RWPE2 (cell line): ENCODE results near the gene WFDC5.

Experiments used
- ATAC-seq: fragments of 200-7000 bp; cut with Tn5 transposase; 3 replicates; pipeline ENCODE4 v1.9.1; 2021; ENCODE audit warnings: low read depth
- DNase-seq: peaks from one replicate; pipeline ENCODE4 v3.0.0-alpha.2; 2020; ENCODE audit warnings: low spot score
- H3K27ac ChIP-seq: fragments of 450-650 bp; 2 replicates; pipeline ENCODE4 v1.5.1; 2017; ENCODE audit warnings: mild to moderate bottlenecking; ENCODE audit not compliant: poor library complexity, severe bottlenecking
- H3K27me3 ChIP-seq: fragments of 250-450 bp; sonication (Bioruptor Pico); 2 replicates; pipeline ENCODE4 v1.5.1; 2021; ENCODE audit warnings: mild to moderate bottlenecking, moderate library complexity; ENCODE audit not compliant: insufficient read depth, poor library complexity, severe bottlenecking
- H3K36me3 ChIP-seq: fragments of 250-450 bp; sonication (Bioruptor Pico); 2 replicates; pipeline ENCODE4 v1.5.1; 2020; ENCODE audit warnings: low read depth, mild to moderate bottlenecking, moderate library complexity
- H3K4me1 ChIP-seq: fragments of 250-450 bp; sonication (Bioruptor Pico); 2 replicates; pipeline ENCODE4 v1.5.1; 2021; ENCODE audit warnings: mild to moderate bottlenecking, moderate library complexity; ENCODE audit not compliant: insufficient read depth, poor library complexity, severe bottlenecking
- H3K4me3 ChIP-seq: fragments of 250-450 bp; sonication (Bioruptor Pico); 2 replicates; pipeline ENCODE4 v1.5.1; 2021; ENCODE audit warnings: mild to moderate bottlenecking, moderate library complexity; ENCODE audit not compliant: severe bottlenecking
- H3K9me3 ChIP-seq: fragments of 250-450 bp; sonication (Bioruptor Pico); 2 replicates; pipeline ENCODE4 v1.5.1; 2021; ENCODE audit warnings: mild to moderate bottlenecking, moderate library complexity; ENCODE audit not compliant: severe bottlenecking
- TF ChIP-seq, protein P1 (sequence below): fragments of 450-650 bp; IDR thresholded peaks from one replicate; pipeline ENCODE4 v1.5.1; 2017; ENCODE audit warnings: mild to moderate bottlenecking, moderate library complexity; ENCODE audit not compliant: poor library complexity, severe bottlenecking

Gene WFDC5

DNA sequence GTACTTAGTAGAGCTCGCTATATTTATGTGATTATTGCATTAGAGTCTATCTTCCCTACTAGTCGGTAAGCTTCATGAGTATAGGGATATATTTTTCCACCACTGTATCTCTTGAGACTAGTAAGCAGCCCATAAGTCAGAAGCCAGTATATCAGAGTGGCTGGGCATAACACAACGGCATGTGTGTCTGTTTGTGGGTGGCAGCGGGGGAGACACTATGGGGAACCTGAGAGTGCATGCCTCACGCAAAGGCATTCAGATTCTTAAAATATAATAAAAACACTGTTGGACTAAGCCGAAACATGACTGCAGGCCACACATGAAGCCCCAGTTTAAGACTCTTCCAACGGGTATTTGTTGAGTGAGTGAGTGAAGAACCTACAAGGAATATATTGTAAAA lies 22.1 kb downstream of the WFDC5 start:
- Histone ChIP-seq H3K36me3 (peaks cover 3% of the 10 kb centered on the region; the same call in 1 of the 2 replicates), H3K4me3 (no peak overlapping the region), H3K27ac (no peak overlapping the region), H3K9me3 (no peaks in the 10 kb centered on the region), H3K4me1 (peaks cover 15% of the 10 kb centered on the region), H3K27me3 (peaks cover 11% of the 10 kb centered on the region)
- TF ChIP-seq, protein P1, sequence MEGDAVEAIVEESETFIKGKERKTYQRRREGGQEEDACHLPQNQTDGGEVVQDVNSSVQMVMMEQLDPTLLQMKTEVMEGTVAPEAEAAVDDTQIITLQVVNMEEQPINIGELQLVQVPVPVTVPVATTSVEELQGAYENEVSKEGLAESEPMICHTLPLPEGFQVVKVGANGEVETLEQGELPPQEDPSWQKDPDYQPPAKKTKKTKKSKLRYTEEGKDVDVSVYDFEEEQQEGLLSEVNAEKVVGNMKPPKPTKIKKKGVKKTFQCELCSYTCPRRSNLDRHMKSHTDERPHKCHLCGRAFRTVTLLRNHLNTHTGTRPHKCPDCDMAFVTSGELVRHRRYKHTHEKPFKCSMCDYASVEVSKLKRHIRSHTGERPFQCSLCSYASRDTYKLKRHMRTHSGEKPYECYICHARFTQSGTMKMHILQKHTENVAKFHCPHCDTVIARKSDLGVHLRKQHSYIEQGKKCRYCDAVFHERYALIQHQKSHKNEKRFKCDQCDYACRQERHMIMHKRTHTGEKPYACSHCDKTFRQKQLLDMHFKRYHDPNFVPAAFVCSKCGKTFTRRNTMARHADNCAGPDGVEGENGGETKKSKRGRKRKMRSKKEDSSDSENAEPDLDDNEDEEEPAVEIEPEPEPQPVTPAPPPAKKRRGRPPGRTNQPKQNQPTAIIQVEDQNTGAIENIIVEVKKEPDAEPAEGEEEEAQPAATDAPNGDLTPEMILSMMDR, result no peak
- no peak for ATAC-seq
- no peak for DNase-seq

DNA sequence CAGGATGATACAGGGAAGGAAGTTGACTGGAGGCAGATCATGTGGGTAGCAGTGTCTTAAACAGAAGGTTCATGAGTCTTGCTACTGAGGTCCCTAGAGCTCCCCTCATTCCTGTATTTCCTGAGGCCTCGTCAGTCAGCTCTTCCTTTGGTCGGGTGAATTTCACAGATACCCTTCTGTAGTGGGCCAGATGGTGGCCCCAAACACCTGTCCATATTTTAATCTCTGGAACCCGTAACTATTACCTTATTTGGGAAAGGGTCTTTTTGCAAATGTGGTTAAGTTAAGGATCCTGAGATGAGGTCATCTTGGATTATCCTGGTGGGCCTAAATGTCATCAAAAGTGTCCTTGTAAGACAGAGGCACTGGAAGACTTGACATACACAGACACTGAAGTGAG lies 23.6 kb downstream of the WFDC5 start:
- ATAC-seq (no peak), DNase-seq (no peak)
- Histone ChIP-seq H3K9me3 (no peaks in the 10 kb centered on the region), H3K4me3 (no peak overlapping the region), H3K4me1 (peaks cover 25% of the 10 kb centered on the region), H3K36me3 (peaks cover 6% of the 10 kb centered on the region), H3K27ac (no peak overlapping the region), H3K27me3 (no peaks in the 10 kb centered on the region)
- TF ChIP-seq, protein P1, result no peak

DNA sequence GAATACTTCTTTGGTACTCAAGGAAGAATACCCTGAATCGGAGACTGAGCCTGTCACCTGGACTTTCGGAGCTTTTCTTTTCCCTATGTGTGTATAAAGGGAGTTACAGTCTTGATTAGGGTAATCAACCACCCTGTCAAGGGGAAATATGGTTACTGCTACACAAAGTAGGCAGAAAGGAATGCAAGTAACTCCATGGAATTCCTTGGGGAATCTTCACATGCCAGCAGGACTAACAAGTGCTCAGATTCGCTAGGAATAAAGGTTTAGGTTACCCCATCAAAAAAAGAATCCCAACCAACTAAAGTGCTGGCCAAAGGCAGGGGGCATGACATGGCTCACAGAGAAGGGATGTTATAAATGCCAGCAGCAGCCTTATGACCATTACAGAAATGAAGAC lies 24.5 kb downstream of the WFDC5 start:
- Histone ChIP-seq H3K9me3 (no peaks in the 10 kb centered on the region), H3K4me3 (no peak overlapping the region), H3K4me1 (peaks cover 25% of the 10 kb centered on the region), H3K27me3 (no peaks in the 10 kb centered on the region), H3K36me3 (peaks cover 9% of the 10 kb centered on the region), H3K27ac (no peak overlapping the region)
- DNase-seq (no peak), ATAC-seq (no peak)
- TF ChIP-seq, protein P1, result no peak

DNA sequence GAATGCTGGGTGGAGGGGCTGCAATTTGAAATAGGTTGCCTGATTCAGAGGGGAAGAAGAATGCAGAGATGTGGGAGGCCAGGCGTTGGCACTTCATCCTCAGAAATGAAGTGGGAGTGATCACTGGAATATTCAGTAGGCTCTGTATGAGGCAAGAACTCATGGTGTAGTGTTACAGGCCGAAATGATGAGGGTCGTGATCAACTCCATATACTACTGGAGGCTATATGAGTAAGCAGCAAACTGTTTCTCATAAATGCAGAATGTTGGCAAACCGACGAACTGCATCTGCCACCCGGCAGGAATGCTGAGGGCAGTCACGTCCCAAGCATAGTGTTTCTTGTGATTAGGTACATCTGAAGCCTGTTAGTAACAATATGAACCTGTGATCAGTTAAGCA lies 26.7 kb downstream of the WFDC5 start:
- DNase-seq, result peak; percentile 93
- TF ChIP-seq, protein P1, result no peak
- peak; percentile 95 for ATAC-seq
- Histone ChIP-seq H3K9me3 (no peaks in the 10 kb centered on the region), H3K4me1 (peaks cover 25% of the 10 kb centered on the region), H3K27ac (peak overlapping the region; percentile 87), H3K36me3 (peaks cover 9% of the 10 kb centered on the region), H3K27me3 (no peaks in the 10 kb centered on the region), H3K4me3 (no peak overlapping the region)

DNA sequence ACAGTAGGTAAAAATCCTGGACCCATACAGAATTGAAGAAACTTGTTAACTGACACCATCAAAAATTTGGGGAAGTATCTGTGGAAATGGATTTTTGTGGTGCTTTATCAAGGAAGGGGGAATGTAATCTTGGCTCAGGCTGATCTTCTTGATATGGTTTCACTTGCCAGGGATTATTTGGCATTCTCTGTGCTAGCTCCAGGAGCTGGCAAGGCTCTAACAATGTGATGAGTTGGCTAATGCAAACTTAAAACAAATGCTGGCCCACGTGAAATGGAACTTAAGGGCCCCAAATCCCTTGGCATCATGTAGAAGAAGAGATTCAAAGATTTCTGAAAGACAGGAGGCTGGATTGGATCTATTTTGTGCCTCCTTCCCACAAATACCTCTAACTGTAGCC lies 27.2 kb downstream of the WFDC5 start:
- H3K27me3 ChIP-seq, result no peaks in the 10 kb centered on the region
- no peak for DNase-seq
- peak; percentile 1; the same call in 2 of the 3 replicates for ATAC-seq
- no peaks in the 10 kb centered on the region for H3K9me3 ChIP-seq
- peaks cover 25% of the 10 kb centered on the region for H3K4me1 ChIP-seq
- TF ChIP-seq, protein P1, result no peak
- peak overlapping the region; percentile 87 for H3K27ac ChIP-seq
- H3K4me3 ChIP-seq, result no peak overlapping the region
- peaks cover 10% of the 10 kb centered on the region for H3K36me3 ChIP-seq
